Hypothalamus (tissue), 51 donors: ENCODE data around the gene SEC14L2.

Experiments
- DNase-seq, 51 donors: peaks; one replicate each; lab custom pipeline; 2025; lab: John Stamatoyannopoulos, UW

The SEC14L2 gene

DNA sequence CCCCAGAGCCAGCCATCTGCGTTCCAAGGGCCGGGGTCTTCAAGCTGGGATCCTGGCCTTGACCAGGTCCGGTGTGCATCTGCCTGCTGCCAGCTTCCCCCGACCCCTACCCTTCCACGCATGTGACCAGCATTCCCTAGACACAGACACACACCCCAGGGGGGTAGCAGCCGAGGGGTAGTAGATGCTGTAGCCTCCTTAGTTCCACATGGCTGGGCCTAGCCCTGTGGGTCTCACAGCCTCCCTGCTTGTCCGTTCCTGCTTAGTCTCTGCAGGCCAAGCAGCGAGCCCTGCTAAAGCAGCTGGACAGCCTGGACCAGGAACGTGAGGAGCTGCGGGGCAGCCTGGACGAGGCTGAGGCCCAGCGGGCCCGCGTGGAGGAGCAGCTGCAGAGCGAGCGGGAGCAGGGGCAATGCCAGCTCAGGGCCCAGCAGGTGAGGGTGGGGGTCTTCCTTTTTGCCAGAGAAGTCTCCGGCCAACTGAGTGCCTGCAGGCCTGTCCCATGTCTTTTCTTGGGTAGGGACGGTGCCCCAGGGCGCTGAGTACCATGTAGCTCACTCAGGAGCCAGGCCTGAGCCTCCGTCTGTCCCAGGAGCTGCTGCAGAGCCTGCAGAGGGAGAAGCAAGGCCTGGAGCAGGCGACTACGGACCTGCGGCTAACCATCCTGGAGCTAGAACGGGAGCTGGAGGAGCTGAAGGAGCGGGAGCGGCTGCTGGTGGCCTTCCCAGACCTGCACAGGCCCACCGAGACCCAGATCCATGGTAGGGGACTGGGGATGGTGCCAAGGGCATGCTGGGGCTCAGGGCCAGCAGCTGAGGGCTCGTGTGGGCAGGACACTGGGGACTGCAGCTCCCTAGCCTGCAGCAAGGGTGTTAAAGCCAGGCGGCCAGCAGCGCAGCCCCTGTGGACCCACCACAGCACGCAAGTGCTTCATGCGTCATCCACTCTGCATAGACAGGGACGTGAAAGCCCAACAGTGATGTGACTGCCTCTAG is 23.2 kb upstream of the SEC14L2 start:
- peak in 8 of 51 donors; percentile 7 to 46 (median 20) for DNase-seq

DNA sequence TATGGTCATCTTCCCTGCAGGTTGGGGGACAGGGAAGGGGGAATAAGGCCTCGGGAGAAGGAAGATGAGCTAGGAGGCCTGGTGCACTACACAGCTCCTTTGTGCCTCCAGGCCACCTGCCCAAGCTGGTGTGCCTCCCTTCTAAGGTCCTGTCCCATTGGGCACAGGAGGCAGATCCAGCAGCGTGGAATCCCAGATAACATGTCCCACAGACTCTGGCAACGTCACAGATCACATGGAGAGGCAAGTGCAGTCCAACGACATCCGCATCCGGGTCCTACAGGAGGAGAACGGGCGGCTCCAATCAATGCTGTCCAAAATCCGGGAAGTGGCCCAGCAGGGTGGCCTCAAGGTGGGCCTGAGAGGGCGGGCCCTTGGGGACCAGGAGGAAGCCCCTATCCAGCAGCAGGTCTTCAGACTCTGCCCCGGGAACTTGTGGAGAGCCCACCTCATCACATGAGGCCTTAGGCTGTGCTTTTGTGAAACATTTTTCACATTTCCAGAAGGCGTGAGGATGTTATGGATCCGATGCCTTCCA is 21.4 kb upstream of the SEC14L2 start:
- DNase-seq: no peak

DNA sequence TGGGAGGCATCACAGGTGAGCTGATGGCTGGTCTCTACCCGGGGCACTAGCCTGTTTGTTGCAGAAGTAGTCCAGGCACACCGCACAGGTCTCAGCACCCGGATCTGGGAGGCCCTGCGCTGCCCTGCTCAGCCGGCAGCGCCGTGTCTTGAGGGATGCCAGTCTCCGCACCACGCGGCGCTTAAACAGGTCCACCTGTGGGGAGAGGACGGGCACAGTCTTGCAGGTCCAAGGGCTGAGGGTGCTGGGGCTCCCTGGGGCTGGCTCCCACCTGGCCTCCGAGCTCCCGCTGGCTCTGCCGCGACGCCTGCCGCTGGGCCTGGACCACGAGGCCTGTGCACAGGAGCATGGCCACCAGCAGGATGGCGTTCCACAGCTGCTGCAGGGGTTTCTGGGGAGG is 16.8 kb upstream of the SEC14L2 start:
- DNase-seq: no peak

DNA sequence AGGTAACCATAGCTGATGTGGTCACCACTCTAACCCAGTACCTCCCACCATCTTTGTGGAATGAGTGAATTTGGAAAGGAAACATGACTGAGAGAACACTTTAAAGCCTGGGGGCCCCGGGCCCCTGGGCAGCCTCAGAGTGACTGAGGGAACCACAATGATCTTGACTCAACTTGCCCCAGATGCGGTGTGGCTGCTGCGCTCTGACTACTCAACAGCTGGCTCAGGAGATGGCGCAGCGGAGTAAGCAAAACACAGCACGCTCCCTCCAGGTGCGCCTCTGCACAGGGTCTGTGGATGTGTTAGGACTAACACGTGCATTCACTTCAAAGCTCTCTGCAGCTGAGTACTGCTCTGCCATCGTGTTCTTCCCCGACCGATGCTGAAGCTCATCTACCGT is 15.6 kb upstream of the SEC14L2 start:
- no peak for DNase-seq

DNA sequence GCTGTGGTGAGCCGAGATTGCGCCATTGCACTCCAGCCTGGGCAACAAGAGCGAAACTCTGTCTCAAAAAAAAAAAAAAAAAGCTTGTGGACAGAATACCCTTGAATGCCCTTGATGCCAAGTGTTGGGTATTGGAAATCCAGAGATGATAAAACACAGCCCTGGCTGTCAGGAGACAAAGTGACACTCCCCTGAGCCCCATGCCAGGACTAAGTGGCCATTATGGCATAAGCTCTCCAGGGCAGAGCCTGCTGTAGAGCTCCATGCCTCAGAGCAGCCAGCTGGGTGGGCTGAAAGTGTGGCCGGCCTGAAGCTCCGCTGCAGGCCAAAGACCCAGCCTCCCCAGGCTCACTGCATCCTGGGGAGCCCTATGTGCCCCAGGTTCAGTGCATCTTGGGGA is 14.5 kb upstream of the SEC14L2 start:
- DNase-seq: no peak

DNA sequence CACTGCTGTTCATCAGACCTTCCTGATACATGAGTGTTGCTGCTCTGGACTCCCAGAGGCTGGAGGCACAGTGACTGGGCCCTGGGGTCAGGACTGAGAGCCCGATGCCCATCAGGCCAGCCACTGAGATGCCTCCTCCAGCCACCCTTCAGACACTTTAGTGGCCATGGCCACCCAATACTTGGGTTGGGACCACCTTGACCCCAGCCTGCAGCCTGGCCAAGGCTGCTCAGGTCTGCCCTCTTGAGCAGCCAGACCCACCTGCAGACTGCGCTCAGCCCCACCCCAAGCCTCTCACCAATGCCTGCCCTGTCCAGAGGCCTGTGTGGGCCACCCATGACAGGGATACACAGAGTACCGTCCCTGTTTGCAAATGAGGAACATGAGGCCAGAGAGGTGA is 13.8 kb upstream of the SEC14L2 start:
- DNase-seq: no peak

DNA sequence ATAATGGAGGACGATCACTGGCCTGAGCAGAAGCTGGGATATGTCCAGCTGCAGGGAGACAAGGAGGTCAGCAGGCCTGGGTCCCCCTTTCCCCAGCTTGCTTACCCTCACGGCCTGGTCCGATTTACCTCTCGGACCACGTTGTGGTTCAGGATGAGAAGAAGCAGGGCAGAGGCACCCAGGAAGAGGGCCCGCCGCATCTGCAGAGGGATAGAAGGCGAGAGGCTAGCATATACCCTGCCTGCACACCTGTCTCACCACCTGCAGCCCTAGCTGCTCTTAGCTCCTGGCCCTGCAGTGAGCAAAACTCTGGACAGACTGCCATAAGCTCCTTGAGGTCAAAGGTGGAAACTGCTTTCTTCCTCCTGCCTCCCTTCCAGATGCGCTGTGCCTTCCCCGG is 10.9 kb upstream of the SEC14L2 start:
- no peak for DNase-seq

DNA sequence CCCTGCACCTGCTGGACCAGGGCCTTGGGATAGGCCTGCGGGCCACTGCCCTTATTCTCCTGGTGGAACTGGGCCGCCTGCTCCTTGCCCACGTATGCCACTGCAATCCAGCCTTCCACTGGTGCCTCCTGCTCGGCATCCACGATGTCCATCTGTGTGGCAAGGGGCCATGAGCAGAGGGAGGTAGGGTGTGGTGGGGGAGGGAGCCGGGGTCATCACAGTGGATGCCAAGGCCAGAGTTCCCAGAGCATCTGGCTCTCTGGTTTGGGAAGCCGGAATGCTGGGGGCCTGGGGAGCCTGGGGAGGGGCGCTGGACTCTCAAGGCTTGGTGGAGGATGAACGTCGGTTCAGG is 10.2 kb upstream of the SEC14L2 start:
- DNase-seq: peak in 1 of 51 donors; percentile 43

DNA sequence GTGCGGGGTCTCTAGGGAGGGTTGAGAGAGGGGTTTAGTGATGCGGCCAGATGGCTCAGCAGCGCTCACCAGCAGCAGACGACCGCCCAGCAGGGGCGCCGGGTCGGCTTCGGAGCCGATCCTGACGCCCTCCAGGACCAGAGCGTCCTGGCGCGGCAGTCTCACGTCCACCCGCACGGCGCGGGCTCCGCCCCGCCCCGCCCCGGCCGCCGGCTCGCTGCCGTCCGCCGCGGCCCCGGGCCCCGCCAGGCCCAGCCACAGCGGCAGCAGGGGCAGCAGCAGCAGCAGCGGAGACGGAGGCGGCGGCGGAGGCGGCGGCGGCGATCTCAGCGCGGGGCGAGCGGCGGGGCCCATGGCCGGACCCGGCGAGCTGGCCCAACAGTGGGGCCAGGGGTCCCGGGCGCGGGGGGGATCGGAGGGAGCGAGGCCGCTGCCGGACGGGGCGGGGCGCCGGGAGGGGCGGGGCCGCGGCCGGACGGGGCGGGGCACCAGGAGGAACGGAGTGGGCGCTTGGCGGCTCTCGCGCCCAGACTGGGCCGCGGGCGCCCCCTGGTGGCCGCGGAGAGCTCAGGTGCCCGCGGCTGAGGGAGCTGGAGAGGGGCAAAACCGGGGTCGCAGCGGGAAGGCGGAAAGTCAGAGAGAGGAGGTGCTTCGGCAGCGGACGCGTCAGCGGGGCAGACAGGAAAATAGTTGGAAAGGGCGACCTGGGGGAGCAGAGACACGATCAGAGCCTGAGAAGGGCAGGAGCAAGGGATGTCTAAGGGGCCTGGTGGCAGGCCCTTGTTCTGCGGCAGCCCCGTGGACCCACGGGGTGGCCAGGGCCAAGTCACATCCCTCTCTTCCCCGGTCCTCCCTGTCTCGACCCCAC is 9.6 kb upstream of the SEC14L2 start, which contains the start of gene RNF215:
Gene RNF215, minus strand, starts transcription at position 452 of the 868 bp plus-strand sequence. Its CDS starts 98 bp downstream, at position 354.
- DNase-seq: peak in 50 of 51 donors; percentile 18 to 91 (median 68)

DNA sequence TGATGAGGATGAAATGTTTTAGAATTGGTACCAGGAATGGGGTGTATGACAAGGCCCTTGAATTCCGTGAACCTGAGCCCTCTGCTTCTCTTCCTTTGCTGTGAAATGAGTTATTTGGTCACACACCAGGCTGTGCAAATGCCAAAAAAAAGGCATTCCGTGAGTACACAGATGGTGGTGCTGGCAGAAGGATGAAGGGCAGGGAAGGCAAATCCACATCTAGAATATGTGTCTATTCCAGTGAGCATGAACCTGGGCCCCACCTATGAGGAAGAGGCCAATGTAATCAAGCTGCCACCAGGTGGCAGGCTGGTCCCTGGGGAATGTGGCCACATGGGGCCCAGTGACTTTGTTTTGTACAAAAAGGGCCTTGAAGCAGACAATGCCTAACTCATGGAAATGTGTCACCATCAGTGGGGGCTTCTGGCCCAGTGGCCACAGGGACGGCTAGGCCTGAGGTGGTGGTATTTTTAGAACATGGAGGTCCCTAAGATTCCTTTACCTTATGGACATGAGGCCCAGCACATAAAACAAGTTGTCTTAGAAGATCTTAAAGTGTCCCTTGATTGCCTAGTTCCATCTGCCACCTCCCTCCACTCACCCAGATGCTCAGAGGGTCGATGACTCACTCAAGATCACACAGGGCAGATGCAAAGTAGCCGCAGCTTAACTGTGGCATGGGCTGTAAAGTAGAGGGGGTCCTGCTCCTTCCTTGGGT is 5.7 kb upstream of the SEC14L2 start:
- peak in 46 of 51 donors; percentile 8 to 79 (median 48) for DNase-seq

DNA sequence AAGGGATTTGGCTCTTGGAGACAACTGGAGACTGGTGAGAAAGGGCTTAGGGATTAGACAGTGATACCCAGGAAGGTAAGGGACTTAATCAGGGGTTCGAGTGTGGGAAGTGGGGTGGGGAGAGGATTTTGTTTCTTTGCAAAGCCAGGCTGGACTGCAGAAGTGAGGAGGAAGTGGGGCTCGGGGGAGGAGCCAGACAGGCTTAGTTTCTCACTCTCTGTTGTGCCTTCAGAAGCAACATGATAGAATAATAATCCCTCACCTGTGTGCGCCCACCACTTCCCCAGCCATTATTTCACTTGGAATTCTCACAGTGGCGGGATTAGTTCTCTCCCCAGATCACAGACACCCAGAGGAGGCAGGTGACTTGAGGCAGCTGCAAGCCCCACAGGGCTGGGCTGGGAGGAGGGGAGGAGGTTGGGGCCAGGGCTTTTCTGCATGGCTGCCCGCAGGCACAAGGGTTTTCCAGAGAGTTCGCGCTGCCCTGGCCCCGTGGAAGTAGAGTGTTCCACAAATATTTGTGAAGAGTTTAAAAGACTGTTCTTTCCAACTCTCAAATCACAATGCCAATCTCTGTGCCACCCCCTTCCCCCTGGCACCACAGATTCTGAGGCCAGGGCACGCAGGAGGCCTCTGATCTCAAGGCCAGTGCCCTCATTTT is 4.0 kb upstream of the SEC14L2 start:
- peak in 10 of 51 donors; percentile 11 to 45 (median 18) for DNase-seq

DNA sequence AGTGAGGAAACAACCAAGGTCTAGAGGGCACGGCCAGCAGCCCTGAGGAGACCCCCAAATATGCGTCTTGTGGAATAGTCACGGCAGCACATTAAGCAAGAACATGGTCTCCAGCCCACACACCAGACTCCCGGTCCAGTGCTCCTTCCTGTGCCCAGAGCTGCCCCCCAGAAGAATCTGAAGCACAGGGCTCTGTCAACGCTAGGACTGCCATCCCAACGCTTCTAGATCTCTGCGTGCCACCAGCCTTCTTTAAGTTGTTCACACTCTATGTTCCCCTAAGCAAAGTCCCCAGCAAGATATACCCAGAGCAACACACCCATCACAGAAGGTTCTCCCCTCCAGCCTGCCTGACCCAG is 3.5 kb upstream of the SEC14L2 start:
- DNase-seq: no peak

DNA sequence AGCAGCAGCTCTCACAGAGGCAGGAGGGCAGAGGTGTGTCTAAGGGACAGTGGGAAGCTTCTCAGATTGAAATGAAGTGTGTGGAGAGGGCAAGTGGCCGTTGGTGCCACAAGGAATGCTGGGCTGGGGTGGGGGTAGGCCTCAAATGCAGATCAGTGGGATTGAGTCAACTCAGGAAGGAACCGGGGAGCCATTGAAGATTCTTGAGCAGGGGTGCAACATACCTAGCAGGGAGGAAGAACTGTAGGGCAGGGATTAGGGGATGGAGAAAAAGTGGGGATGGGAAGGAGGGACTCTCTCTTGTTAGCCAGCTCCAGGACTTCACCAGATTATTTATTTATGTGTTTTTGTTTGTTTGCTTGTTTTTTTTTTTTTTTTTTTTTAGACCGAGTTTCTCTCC is 2.9 kb upstream of the SEC14L2 start:
- no peak for DNase-seq

DNA sequence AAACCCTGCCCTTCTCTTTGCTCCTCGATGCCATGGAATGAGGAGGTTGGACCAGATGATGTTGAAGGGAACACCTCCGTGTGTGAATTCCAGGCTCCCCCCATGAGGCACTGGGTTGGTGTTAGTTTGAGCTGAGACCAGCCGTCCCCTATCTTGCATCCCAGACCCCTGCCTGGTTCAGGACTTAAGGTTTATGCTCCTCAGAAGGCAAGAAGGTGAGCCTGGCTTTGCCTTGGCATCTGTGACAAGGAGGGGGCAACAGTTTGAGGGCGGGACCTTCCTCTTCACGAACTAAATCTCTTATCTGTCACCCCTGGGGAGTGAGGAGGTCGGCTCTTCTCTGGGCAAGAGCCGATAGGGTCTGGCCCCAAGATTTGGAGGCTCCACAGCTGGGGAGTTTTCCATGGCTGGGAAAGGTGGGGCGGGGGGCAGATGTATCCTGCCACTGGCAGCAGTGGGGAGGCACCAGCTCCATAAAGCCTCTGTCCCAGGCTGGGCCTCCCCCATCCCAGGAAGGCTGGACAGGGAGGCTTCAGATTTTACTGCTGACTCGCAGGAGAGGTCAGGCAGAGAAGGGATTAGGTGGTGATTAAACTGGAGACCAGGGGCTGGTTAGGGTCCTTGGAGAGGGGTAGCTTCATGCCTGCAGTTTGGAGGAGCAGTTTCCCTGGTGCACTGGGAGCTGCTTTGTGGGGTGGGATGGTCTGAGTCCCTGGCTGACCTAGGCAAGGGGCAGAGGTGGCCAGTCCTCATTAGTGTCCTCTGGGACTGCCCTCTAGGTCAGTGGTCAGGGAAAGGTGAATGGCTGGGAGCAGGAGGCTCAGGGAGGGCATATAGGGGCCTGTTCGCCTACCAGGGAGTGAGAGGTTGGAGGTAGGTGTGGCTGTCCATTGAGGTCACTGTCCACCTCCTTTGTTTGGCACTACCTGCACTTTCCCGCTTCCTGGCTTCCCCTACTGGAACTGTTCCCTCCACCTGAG is 1.1 kb downstream of the SEC14L2 start:
- peak in 1 of 51 donors; percentile 52 for DNase-seq

DNA sequence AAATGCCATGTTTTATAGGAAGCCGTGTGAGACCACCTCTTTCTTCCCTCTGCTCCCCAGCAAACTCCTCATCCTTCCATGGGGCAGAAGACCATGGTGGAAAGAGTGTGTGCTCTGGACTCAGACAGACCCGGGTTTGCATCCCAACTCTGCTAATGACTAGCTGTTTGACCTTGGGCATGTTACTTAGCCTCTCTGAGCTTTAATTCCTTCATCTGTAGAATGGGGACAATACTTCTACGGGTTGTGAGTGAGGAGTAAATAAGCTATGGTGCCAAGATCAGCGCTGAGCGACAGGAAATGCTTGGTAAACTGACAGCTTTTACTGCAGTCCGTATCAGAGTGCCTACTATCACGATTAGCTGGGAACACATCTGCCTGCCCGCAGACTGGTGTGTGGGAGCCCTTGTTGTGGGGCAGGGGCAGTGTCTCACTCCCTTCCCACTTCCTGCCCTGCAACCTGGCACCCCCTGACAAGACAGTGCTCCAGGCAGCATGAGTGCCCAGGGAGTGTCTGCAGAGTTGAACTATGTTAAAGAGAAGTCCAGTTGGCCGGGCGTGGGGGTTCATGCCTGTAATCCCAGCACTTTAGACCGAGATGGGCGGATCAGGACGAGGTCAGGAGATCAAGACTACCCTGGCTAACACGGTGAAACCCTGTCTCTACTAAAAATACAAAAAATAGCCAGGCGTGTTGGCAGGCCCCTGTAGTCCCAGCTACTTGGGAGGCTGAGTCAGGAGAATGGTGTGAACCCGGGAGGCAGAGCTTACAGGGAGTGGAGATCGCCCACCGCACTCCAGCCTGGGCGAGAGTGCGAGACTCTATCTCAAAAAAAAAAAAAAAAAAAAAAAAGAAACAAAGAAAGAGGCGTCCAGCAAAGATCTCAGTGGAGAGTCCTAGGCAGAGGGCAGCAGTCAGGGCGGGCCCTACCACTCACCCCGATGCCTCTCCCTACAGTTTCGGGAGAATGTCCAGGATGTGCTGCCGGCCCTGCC is 2.2 kb downstream of the SEC14L2 start:
- DNase-seq: peak in 3 of 51 donors; percentile 15 to 47 (median 21)

DNA sequence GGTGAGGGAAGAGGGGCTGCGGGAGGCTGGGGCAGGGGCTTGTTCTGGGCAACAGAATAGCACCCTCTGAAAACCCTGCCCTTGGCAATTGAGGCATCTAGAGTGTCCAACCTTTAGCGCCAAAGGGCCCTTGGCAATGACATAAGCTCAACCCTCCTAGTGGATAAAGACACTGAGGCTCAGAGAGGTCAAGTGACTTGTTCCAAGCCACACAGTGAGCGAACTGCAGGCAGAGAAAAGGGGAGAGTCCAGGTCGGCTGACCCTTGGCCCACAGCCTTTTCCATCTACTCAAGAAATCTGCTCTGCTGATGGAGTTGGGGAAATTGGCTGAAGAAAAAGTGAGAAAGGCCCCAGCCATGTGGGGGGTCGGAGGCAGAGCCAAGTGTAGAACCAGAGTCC is 2.9 kb downstream of the SEC14L2 start:
- DNase-seq: peak in 2 of 51 donors; percentile 8 to 44

DNA sequence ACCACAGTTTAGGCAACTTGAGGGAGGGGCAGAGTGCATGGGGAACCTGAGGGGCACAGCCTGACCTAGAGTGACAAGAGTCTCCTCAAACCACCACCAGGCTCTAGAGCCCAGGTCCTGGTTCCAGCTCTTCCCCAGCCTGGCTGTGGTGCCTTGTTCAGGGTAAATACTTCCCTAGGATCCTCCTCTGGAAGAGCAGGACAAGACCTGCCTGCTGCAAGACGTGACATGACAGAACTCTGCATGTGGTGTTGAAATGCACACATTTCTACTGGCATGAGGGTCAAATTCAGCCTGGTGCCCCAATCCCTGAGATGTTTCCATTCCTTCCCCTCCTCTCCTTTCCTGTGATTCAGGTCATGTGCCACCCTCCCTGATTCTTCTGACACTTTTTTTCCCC is 3.3 kb downstream of the SEC14L2 start:
- DNase-seq: no peak
